ENCODE measurements around the gene FMOD.

FMOD gene

GRCh38 chr1:203351037-203351625 lies at the start of gene FMOD:
TSS of gene FMOD (minus strand) at chr1:203351122. CDS start at chr1:203348270, 2,852 bp downstream.
- DNase-seq, result no peak

- no peak for DNase-seq
Observed at GRCh38 chr1:203396595-203397194, 45.8 kb upstream of the FMOD start.

- no peak for DNase-seq
Observed at GRCh38 chr1:203395751-203396150, 44.8 kb upstream of the FMOD start.

- DNase-seq, result no peak
Observed at GRCh38 chr1:203390298-203390697, 39.4 kb upstream of the FMOD start.

GRCh38 chr1:203388683-203389082 lies 37.8 kb upstream of the FMOD start:
- no peak for DNase-seq

- DNase-seq, result no peak
Observed at GRCh38 chr1:203382026-203382425, 31.1 kb upstream of the FMOD start.

- no peak for DNase-seq
Observed at GRCh38 chr1:203381151-203381751, 30.3 kb upstream of the FMOD start.

- DNase-seq, result no peak
Observed at GRCh38 chr1:203380420-203381150, 29.7 kb upstream of the FMOD start.

GRCh38 chr1:203379825-203380224 lies 28.9 kb upstream of the FMOD start:
- no peak for DNase-seq

GRCh38 chr1:203378556-203379245 lies 27.8 kb upstream of the FMOD start:
- no peak for DNase-seq

- DNase-seq, result no peak
Observed at GRCh38 chr1:203373991-203374390, 23.1 kb upstream of the FMOD start.

- no peak for DNase-seq
Observed at GRCh38 chr1:203373002-203373401, 22.1 kb upstream of the FMOD start.

GRCh38 chr1:203371288-203371687 lies 20.4 kb upstream of the FMOD start:
- DNase-seq, result no peak

- no peak for DNase-seq
Observed at GRCh38 chr1:203369666-203370065, 18.7 kb upstream of the FMOD start.

GRCh38 chr1:203368624-203369451 lies 17.9 kb upstream of the FMOD start:
- no peak for DNase-seq

GRCh38 chr1:203367057-203367456 lies 16.1 kb upstream of the FMOD start:
- DNase-seq, result no peak

- no peak for DNase-seq
Observed at GRCh38 chr1:203366476-203366875, 15.6 kb upstream of the FMOD start.

- no peak for DNase-seq
Observed at GRCh38 chr1:203364806-203365205, 13.9 kb upstream of the FMOD start.

GRCh38 chr1:203364094-203364801 lies 13.3 kb upstream of the FMOD start:
- no peak for DNase-seq

GRCh38 chr1:203362720-203363025 lies 11.8 kb upstream of the FMOD start:
- DNase-seq, result no peak

GRCh38 chr1:203361945-203362719 lies 11.2 kb upstream of the FMOD start:
- DNase-seq, result no peak
